Measurements from ENCODE around the gene ZNF101. TPM values are rescaled to one million over a fixed set of nuclear protein-coding genes. Genes with fewer than 3 reads are reported as not detected.

The ZNF101 gene
- total and polyA plus RNA-seq, 9 of the 15 experiments (the other 6 are each of a cell fraction or from before 2014, with no cell fraction given): 9.6 to 20.3 (median 12.4) TPM

GRCh38 chr19:19663256-19664120 lies 5.2 kb upstream of the ZNF101 start, which contains the start of gene ATP13A1:
ATP13A1 (minus strand) TSS chr19:19663676; CDS start chr19:19663666, 10 bp downstream.
- Histone ChIP-seq H3K4me1 (replicated peaks in 1 of 2; ENCODE audit: control insufficient read depth in 2 of 2, insufficient read depth in 2 of 2, low read length in 2 of 2) (peaks cover 10 to 41% of the 10 kb centered on the region in 2 experiments; a peak in 4 of 5 replicates), H3K4me3 (peak within 1 kb of the TSS; percentile 92), H3K9me1 (ENCODE audit: control insufficient read depth, insufficient read depth, low read length) (no peaks in the 10 kb centered on the region), H3K36me3 (ENCODE audit: control insufficient read depth, insufficient read depth, low read length) (peaks cover 30% of the 10 kb centered on the region), H2AFZ (ENCODE audit: low read depth, low read length) (peak within 1 kb of the TSS; percentile 98), H3K9ac (ENCODE audit: insufficient read depth in 1 of 2, low read depth in 2 of 2, low read length in 2 of 2) (peak within 1 kb of the TSS; percentile 95 to 96), H3K4me2 (ENCODE audit: insufficient read depth, low read length) (peak within 1 kb of the TSS; percentile 99), H3K9me3 (replicated peaks; ENCODE audit: control insufficient read depth, insufficient read depth, low read depth, low read length) (peaks cover 4% of the 10 kb centered on the region), H3K27ac (ENCODE audit: extremely low read depth, low read depth, low read length) (peak within 1 kb of the TSS; percentile 100), H3K79me2 (ENCODE audit: control insufficient read depth, insufficient read depth, low read length) (peaks cover 36% of the 10 kb centered on the region), H3K27me3 (ENCODE audit: control insufficient read depth in 2 of 2, insufficient read depth in 2 of 2, low read length in 2 of 2) (no peaks in the 10 kb centered on the region), H4K20me1 (replicated peaks; ENCODE audit: control insufficient read depth, insufficient read depth, low read length) (peaks cover 9% of the 10 kb centered on the region; the same call in 1 of the 2 replicates)
- ChIA-PET CTCF (ENCODE audit: low intra/inter-chr PET ratio) (no interaction called here), POLR2A (interaction anchor here (0.6 to 5.0 kb wide), 3 partner anchors 8 to 99 kb away, joined by 3 to 40 read pairs (median 4); no protein-coding TSS in a partner anchor)
- WGBS (ENCODE audit: insufficient coverage, low coverage, missing lambda C conversion rate): under 1% methylated on average over 72 of the region's 85 CpGs
- in situ Hi-C loops (cut with MboI): no loop called here
- FAIRE-seq (peak; percentile 97), DNase-seq (ENCODE audit: extremely low read depth in 1 of 4, low spot score in 3 of 4) (peak; percentile 94 to 96 (median 94)), ATAC-seq (peak; percentile 93)
- intact Hi-C loops (cut with micrococcal nuclease): loop anchor here (10.0 kb wide), 1 partner anchor 71 kb away; the partner anchor contains the start of gene ZNF14
- no TSS peak for BruUV-seq (replicated peaks)
- peak; percentile 55 for TF ChIP-seq RBM22 (IDR thresholded peaks at IDR 0.05; ENCODE audit: low read depth, low read length, poor library complexity, severe bottlenecking)
- no peak for TF ChIP-seq SMC3 (conservative IDR thresholded peaks at IDR 0.05; ENCODE audit: insufficient read depth, low read depth, low read length)
- no peak for TF ChIP-seq ZNF431 (CRISPR knock-in tag; IDR thresholded peaks at IDR 0.05)
- no peak for TF ChIP-seq HEY1 (CRISPR knock-in tag; IDR thresholded peaks at IDR 0.05; ENCODE audit: borderline replicate concordance)
- no peak for TF ChIP-seq WHSC1 (IDR thresholded peaks at IDR 0.05; ENCODE audit: low read length)
- TF ChIP-seq E2F3 (CRISPR knock-in tag; IDR thresholded peaks at IDR 0.05): peak; percentile 52; the same call in 1 of the 2 replicates
- peak; percentile 45; the same call in 1 of the 2 replicates for TF ChIP-seq SPI1 (IDR thresholded peaks at IDR 0.05; ENCODE audit: borderline replicate concordance, low read depth, low read length)
- TF ChIP-seq KAT8 (IDR thresholded peaks at IDR 0.05; ENCODE audit: low read depth): no peak
- peak; percentile 66 for TF ChIP-seq C11orf30 (IDR thresholded peaks at IDR 0.05; ENCODE audit: low read depth)
- no peak for TF ChIP-seq MAFK (IDR thresholded peaks at IDR 0.05; ENCODE audit: low read length)
- no peak for TF ChIP-seq CREBBP (IDR thresholded peaks at IDR 0.05; ENCODE audit: low read depth, low read length)
- no peak for TF ChIP-seq ATF3 (IDR thresholded peaks at IDR 0.05)
- TF ChIP-seq ATF3 (CRISPR knock-in tag; conservative IDR thresholded peaks at IDR 0.05): 0 out of 2 replicates have a peak, but pooled peaks have one; percentile 56
- 0 out of 2 replicates have a peak, but pooled peaks have one; percentile 57 for TF ChIP-seq TGIF2 (CRISPR knock-in tag; IDR thresholded peaks at IDR 0.05)
- peak; percentile 82 for TF ChIP-seq POLR2H (tag; IDR thresholded peaks at IDR 0.05; ENCODE audit: low read depth)
- TF ChIP-seq XRCC3 (IDR thresholded peaks at IDR 0.05): no peak
- TF ChIP-seq TAF7 (tag; IDR thresholded peaks at IDR 0.05): peak; percentile 38; the same call in 1 of the 2 replicates
- no peak for TF ChIP-seq ZNF655 (CRISPR knock-in tag; IDR thresholded peaks at IDR 0.05)
- TF ChIP-seq ARID1B (IDR thresholded peaks at IDR 0.05): no peak
- peak; percentile 34 to 38; a peak in 1 of 4 replicates for TF ChIP-seq SIX5 (IDR thresholded peaks at IDR 0.05; ENCODE audit: borderline replicate concordance in 1 of 2, insufficient read depth in 1 of 2, low read depth in 1 of 2, low read length in 2 of 2)
- TF ChIP-seq ELF4 (CRISPR knock-in tag; IDR thresholded peaks at IDR 0.05): peak; percentile 93; the same call in 1 of the 2 replicates
